SU-DHL-6 (cell line): Measurements from ENCODE around the gene USF2.

ENCODE experiments used
- CTCF ChIP-seq: fragments of 200-600 bp; sonication (generic); IDR thresholded peaks from one replicate; pipeline ENCODE4 v1.5.1; 2017; ENCODE audit warnings: antibody characterized with exemption, mild to moderate bottlenecking, low read length, moderate library complexity; ENCODE audit not compliant: insufficient read depth, poor library complexity, severe bottlenecking
- EZH2phosphoT487 ChIP-seq: fragments of 200-600 bp; sonication (generic), shearing (Covaris generic); conservative IDR thresholded peaks from 2 replicates; pipeline ENCODE4 v1.6.1; 2018; ENCODE audit warnings: mild to moderate bottlenecking, antibody characterized with exemption, low read length, moderate library complexity, mixed read lengths

GRCh38 chr19:35273686-35274259 lies 5.0 kb downstream of the USF2 start:
- TF ChIP-seq CTCF: no peak
- TF ChIP-seq EZH2phosphoT487: no peak
